ENCODE results near the gene CNTN5.

The CNTN5 gene

DNA sequence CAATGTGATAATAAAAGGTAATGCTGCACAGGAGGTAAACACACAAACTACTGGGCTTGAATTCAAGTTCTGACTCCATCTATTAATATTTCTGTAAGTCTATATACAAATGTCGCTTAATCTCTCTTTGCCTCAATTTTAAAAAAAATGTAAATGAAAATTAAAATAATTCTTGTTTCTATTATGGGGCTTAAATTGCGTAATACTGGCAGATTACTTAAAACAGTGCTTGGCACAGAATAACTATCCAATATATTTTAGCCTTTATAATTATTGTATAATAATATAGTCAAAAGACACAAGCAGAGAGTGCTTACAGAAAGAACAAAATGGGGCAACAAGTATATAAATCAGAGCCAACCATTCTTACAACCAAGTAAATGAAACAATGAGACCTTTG lies 489.1 kb downstream of the CNTN5 start:
- Mint-ChIP-seq H3K9me3 (peaks cover 14% of the 10 kb centered on the region), H3K27ac (no peak overlapping the region), H3K27me3 (no peaks in the 10 kb centered on the region), H3K4me3 (no peak overlapping the region), H3K36me3 (ENCODE audit: low read depth) (no peaks in the 10 kb centered on the region), H3K4me1 (ENCODE audit: low read depth) (no peaks in the 10 kb centered on the region)
- DNase-seq = no peak

GRCh38 chr11:99513368-99513767 lies 492.6 kb downstream of the CNTN5 start:
- Mint-ChIP-seq H3K4me3 (no peak overlapping the region), H3K27me3 (no peaks in the 10 kb centered on the region), H3K9me3 (peaks cover 13% of the 10 kb centered on the region), H3K4me1 (ENCODE audit: low read depth) (no peaks in the 10 kb centered on the region), H3K36me3 (ENCODE audit: low read depth) (no peaks in the 10 kb centered on the region), H3K27ac (no peak overlapping the region)
- no peak for DNase-seq

GRCh38 chr11:99519095-99519494 lies 498.3 kb downstream of the CNTN5 start:
- Mint-ChIP-seq H3K36me3 (ENCODE audit: low read depth) (no peaks in the 10 kb centered on the region), H3K4me3 (no peak overlapping the region), H3K9me3 (peaks cover 15% of the 10 kb centered on the region), H3K27me3 (no peaks in the 10 kb centered on the region), H3K27ac (no peak overlapping the region), H3K4me1 (ENCODE audit: low read depth) (no peaks in the 10 kb centered on the region)
- DNase-seq = no peak

GRCh38 chr11:99522467-99523173 lies 501.9 kb downstream of the CNTN5 start:
- peaks cover 16% of the 10 kb centered on the region for H3K9me3 Mint-ChIP-seq
- no peak overlapping the region for H3K4me3 Mint-ChIP-seq
- H3K36me3 Mint-ChIP-seq (ENCODE audit: low read depth) = no peaks in the 10 kb centered on the region
- no peaks in the 10 kb centered on the region for H3K27me3 Mint-ChIP-seq
- DNase-seq = no peak
- H3K27ac Mint-ChIP-seq = no peak overlapping the region
- no peaks in the 10 kb centered on the region for H3K4me1 Mint-ChIP-seq (ENCODE audit: low read depth)

- Mint-ChIP-seq H3K27ac (no peak overlapping the region), H3K27me3 (no peaks in the 10 kb centered on the region), H3K4me1 (ENCODE audit: low read depth) (no peaks in the 10 kb centered on the region), H3K36me3 (ENCODE audit: low read depth) (no peaks in the 10 kb centered on the region), H3K9me3 (peaks cover 20% of the 10 kb centered on the region), H3K4me3 (no peak overlapping the region)
- no peak for DNase-seq
These were observed 510.7 kb downstream of the CNTN5 start for GRCh38 chr11:99531468-99531867.

GRCh38 chr11:99534812-99535211 lies 514.1 kb downstream of the CNTN5 start:
- Mint-ChIP-seq H3K9me3 (peaks cover 16% of the 10 kb centered on the region), H3K4me3 (no peak overlapping the region), H3K36me3 (ENCODE audit: low read depth) (no peaks in the 10 kb centered on the region), H3K27ac (no peak overlapping the region), H3K4me1 (ENCODE audit: low read depth) (no peaks in the 10 kb centered on the region), H3K27me3 (no peaks in the 10 kb centered on the region)
- DNase-seq = no peak

GRCh38 chr11:99535406-99535805 lies 514.7 kb downstream of the CNTN5 start:
- H3K27ac Mint-ChIP-seq = no peak overlapping the region
- no peak overlapping the region for H3K4me3 Mint-ChIP-seq
- no peak for DNase-seq
- H3K4me1 Mint-ChIP-seq (ENCODE audit: low read depth) = no peaks in the 10 kb centered on the region
- H3K27me3 Mint-ChIP-seq = no peaks in the 10 kb centered on the region
- H3K9me3 Mint-ChIP-seq = peaks cover 16% of the 10 kb centered on the region
- H3K36me3 Mint-ChIP-seq (ENCODE audit: low read depth) = no peaks in the 10 kb centered on the region

GRCh38 chr11:99535819-99536218 lies 515.1 kb downstream of the CNTN5 start:
- Mint-ChIP-seq H3K36me3 (ENCODE audit: low read depth) (no peaks in the 10 kb centered on the region), H3K4me3 (no peak overlapping the region), H3K27ac (no peak overlapping the region), H3K27me3 (no peaks in the 10 kb centered on the region), H3K4me1 (ENCODE audit: low read depth) (no peaks in the 10 kb centered on the region), H3K9me3 (peaks cover 16% of the 10 kb centered on the region)
- DNase-seq = no peak

DNA sequence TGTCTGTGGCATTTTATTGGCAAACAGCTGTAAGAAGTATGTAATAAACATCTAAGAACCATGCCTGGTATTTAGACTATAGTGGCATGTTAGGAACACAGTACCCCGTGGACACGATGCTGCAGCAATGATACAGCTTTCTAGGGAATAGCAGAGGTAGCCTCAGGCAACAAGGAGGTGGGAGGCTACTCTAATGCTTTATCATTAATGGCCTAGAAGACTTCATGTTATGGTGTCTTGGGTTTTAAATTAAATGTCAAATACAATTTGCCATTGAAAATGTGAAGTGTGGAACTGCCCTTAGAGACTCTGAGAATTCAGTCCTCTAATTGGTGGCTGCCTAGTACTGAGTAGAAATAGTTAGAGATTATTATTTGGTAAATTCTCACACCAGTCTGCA lies 516.9 kb downstream of the CNTN5 start:
- no peak overlapping the region for H3K27ac Mint-ChIP-seq
- DNase-seq = no peak
- no peaks in the 10 kb centered on the region for H3K4me1 Mint-ChIP-seq (ENCODE audit: low read depth)
- no peak overlapping the region for H3K4me3 Mint-ChIP-seq
- peaks cover 11% of the 10 kb centered on the region for H3K9me3 Mint-ChIP-seq
- no peaks in the 10 kb centered on the region for H3K36me3 Mint-ChIP-seq (ENCODE audit: low read depth)
- H3K27me3 Mint-ChIP-seq = no peaks in the 10 kb centered on the region

GRCh38 chr11:99545616-99546015 lies 524.9 kb downstream of the CNTN5 start:
- Mint-ChIP-seq H3K4me1 (ENCODE audit: low read depth) (no peaks in the 10 kb centered on the region), H3K27me3 (no peaks in the 10 kb centered on the region), H3K27ac (no peak overlapping the region), H3K4me3 (no peak overlapping the region), H3K36me3 (ENCODE audit: low read depth) (no peaks in the 10 kb centered on the region), H3K9me3 (peaks cover 5% of the 10 kb centered on the region)
- no peak for DNase-seq

GRCh38 chr11:99548264-99548663 lies 527.5 kb downstream of the CNTN5 start:
- H3K27ac Mint-ChIP-seq = no peak overlapping the region
- no peaks in the 10 kb centered on the region for H3K4me1 Mint-ChIP-seq (ENCODE audit: low read depth)
- no peaks in the 10 kb centered on the region for H3K36me3 Mint-ChIP-seq (ENCODE audit: low read depth)
- no peak overlapping the region for H3K4me3 Mint-ChIP-seq
- H3K9me3 Mint-ChIP-seq = peaks cover 6% of the 10 kb centered on the region
- H3K27me3 Mint-ChIP-seq = no peaks in the 10 kb centered on the region
- DNase-seq = no peak

- Mint-ChIP-seq H3K36me3 (ENCODE audit: low read depth) (no peaks in the 10 kb centered on the region), H3K27ac (no peak overlapping the region), H3K27me3 (no peaks in the 10 kb centered on the region), H3K4me1 (ENCODE audit: low read depth) (no peaks in the 10 kb centered on the region), H3K9me3 (peaks cover 6% of the 10 kb centered on the region), H3K4me3 (no peak overlapping the region)
- DNase-seq = no peak
These were observed 533.6 kb downstream of the CNTN5 start for GRCh38 chr11:99554232-99554903.

DNA sequence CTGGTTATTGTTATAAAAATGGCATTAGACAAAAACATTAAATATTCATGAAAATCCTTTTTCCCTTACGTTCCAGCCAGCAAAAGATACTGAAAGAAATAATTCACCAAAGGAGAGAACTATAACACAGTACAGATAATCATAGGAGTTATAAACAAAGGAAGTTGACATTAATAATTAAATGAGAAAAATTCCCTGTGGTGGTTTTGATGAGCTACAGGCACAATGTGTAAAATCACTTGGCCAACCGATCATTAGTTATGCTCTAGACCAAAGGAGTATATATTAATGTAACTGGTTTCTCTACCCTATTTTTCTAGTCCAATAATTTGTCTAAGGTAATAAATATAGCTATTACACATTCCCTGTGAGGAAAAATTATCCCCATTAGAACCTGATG lies 534.7 kb downstream of the CNTN5 start:
- Mint-ChIP-seq H3K36me3 (ENCODE audit: low read depth) (no peaks in the 10 kb centered on the region), H3K27me3 (no peaks in the 10 kb centered on the region), H3K9me3 (peaks cover 7% of the 10 kb centered on the region), H3K27ac (no peak overlapping the region), H3K4me3 (no peak overlapping the region), H3K4me1 (ENCODE audit: low read depth) (no peaks in the 10 kb centered on the region)
- no peak for DNase-seq

GRCh38 chr11:99565333-99565732 lies 544.6 kb downstream of the CNTN5 start:
- Mint-ChIP-seq H3K27me3 (no peaks in the 10 kb centered on the region), H3K27ac (no peak overlapping the region), H3K36me3 (ENCODE audit: low read depth) (no peaks in the 10 kb centered on the region), H3K4me3 (no peak overlapping the region), H3K4me1 (ENCODE audit: low read depth) (no peaks in the 10 kb centered on the region), H3K9me3 (peaks cover 11% of the 10 kb centered on the region)
- DNase-seq = no peak

- no peak overlapping the region for H3K27ac Mint-ChIP-seq
- H3K9me3 Mint-ChIP-seq = peaks cover 11% of the 10 kb centered on the region
- no peaks in the 10 kb centered on the region for H3K36me3 Mint-ChIP-seq (ENCODE audit: low read depth)
- H3K4me3 Mint-ChIP-seq = no peak overlapping the region
- DNase-seq = no peak
- no peaks in the 10 kb centered on the region for H3K4me1 Mint-ChIP-seq (ENCODE audit: low read depth)
- no peaks in the 10 kb centered on the region for H3K27me3 Mint-ChIP-seq
These were observed 546.7 kb downstream of the CNTN5 start for GRCh38 chr11:99567334-99567956.
